Measurements from ENCODE around the gene MYO9B. TPM values are rescaled to one million over a fixed set of nuclear protein-coding genes. Genes with fewer than 3 reads are reported as not detected.

Gene MYO9B
- total and polyA plus RNA-seq, 2 donors, result 24.0 to 55.2 TPM

GRCh38 chr19:17227798-17228367, 152.3 kb downstream of the MYO9B start:
- no peaks in the 10 kb centered on the region for H3K36me3 ChIP-seq (ENCODE audit: insufficient read depth)
- no peak for DNase-seq (ENCODE audit: extremely low spot score)
- H3K4me1 ChIP-seq (ENCODE audit: insufficient read depth), result no peaks in the 10 kb centered on the region
- no peak overlapping the region for H3K4me3 ChIP-seq (ENCODE audit: low read depth, low read length)
- WGBS, result 73% methylated on average over 13 of the region's 13 CpGs
- no peak overlapping the region for H3K27ac ChIP-seq (ENCODE audit: low read depth)

GRCh38 chr19:17229890-17230289, 154.3 kb downstream of the MYO9B start:
- no peaks in the 10 kb centered on the region for H3K4me1 ChIP-seq (ENCODE audit: insufficient read depth)
- no peak overlapping the region for H3K4me3 ChIP-seq (ENCODE audit: low read depth, low read length)
- 95% methylated on average over 3 of the region's 3 CpGs for WGBS
- no peak for DNase-seq (ENCODE audit: extremely low spot score)
- H3K27ac ChIP-seq (ENCODE audit: low read depth), result no peak overlapping the region
- H3K36me3 ChIP-seq (ENCODE audit: insufficient read depth), result no peaks in the 10 kb centered on the region

GRCh38 chr19:17232258-17232657, 156.7 kb downstream of the MYO9B start:
- WGBS, result 91% methylated on average over 25 of the region's 25 CpGs
- no peak for DNase-seq (ENCODE audit: extremely low spot score)
- no peaks in the 10 kb centered on the region for H3K36me3 ChIP-seq (ENCODE audit: insufficient read depth)

GRCh38 chr19:17234911-17235299, 159.3 kb downstream of the MYO9B start:
- Histone ChIP-seq H3K4me3 (ENCODE audit: low read depth, low read length) (peak overlapping the region; percentile 57), H3K4me1 (ENCODE audit: insufficient read depth) (peaks cover 5% of the 10 kb centered on the region), H3K36me3 (ENCODE audit: insufficient read depth) (no peaks in the 10 kb centered on the region), H3K27ac (ENCODE audit: low read depth) (no peak overlapping the region)
- DNase-seq (ENCODE audit: extremely low spot score), result no peak
- 28% methylated on average over 11 of the region's 11 CpGs for WGBS

More at GRCh38 chr19:17232258-17232657, 156.7 kb downstream of the MYO9B start:
- Histone ChIP-seq H3K4me3 (ENCODE audit: low read depth, low read length) (no peak overlapping the region), H3K4me1 (ENCODE audit: insufficient read depth) (peaks cover 5% of the 10 kb centered on the region), H3K27ac (ENCODE audit: low read depth) (no peak overlapping the region)

GRCh38 chr19:17235300-17235970, 159.9 kb downstream of the MYO9B start:
- H3K36me3 ChIP-seq (ENCODE audit: insufficient read depth), result no peaks in the 10 kb centered on the region
- peaks cover 5% of the 10 kb centered on the region for H3K4me1 ChIP-seq (ENCODE audit: insufficient read depth)
- DNase-seq (ENCODE audit: extremely low spot score), result no peak
- H3K27ac ChIP-seq (ENCODE audit: low read depth), result peak overlapping the region; percentile 63
- H3K4me3 ChIP-seq (ENCODE audit: low read depth, low read length), result peak overlapping the region; percentile 57
- 4% methylated on average over 80 of the region's 80 CpGs for WGBS

GRCh38 chr19:17235971-17236777, 160.6 kb downstream of the MYO9B start:
- DNase-seq (ENCODE audit: extremely low spot score), result no peak
- peak overlapping the region; percentile 63 for H3K27ac ChIP-seq (ENCODE audit: low read depth)
- H3K36me3 ChIP-seq (ENCODE audit: insufficient read depth), result no peaks in the 10 kb centered on the region
- peak overlapping the region; percentile 57 for H3K4me3 ChIP-seq (ENCODE audit: low read depth, low read length)
- peaks cover 5% of the 10 kb centered on the region for H3K4me1 ChIP-seq (ENCODE audit: insufficient read depth)
- 7% methylated on average over 26 of the region's 27 CpGs for WGBS

GRCh38 chr19:17236811-17237543, 161.4 kb downstream of the MYO9B start:
- Histone ChIP-seq H3K4me1 (ENCODE audit: insufficient read depth) (peaks cover 5% of the 10 kb centered on the region), H3K27ac (ENCODE audit: low read depth) (no peak overlapping the region), H3K36me3 (ENCODE audit: insufficient read depth) (no peaks in the 10 kb centered on the region), H3K4me3 (ENCODE audit: low read depth, low read length) (no peak overlapping the region)
- no peak for DNase-seq (ENCODE audit: extremely low spot score)
- 84% methylated on average over 18 of the region's 18 CpGs for WGBS

- no peak for DNase-seq (ENCODE audit: extremely low spot score)
- Histone ChIP-seq H3K4me3 (ENCODE audit: low read depth, low read length) (no peak overlapping the region), H3K36me3 (ENCODE audit: insufficient read depth) (no peaks in the 10 kb centered on the region), H3K27ac (ENCODE audit: low read depth) (no peak overlapping the region), H3K4me1 (ENCODE audit: insufficient read depth) (peaks cover 5% of the 10 kb centered on the region)
- 92% methylated on average over 13 of the region's 13 CpGs for WGBS
Observed at GRCh38 chr19:17237747-17238706, 162.4 kb downstream of the MYO9B start.

- H3K4me3 ChIP-seq (ENCODE audit: low read depth, low read length), result no peak overlapping the region
- H3K4me1 ChIP-seq (ENCODE audit: insufficient read depth), result peaks cover 5% of the 10 kb centered on the region
- 65% methylated on average over 24 of the region's 24 CpGs for WGBS
- H3K27ac ChIP-seq (ENCODE audit: low read depth), result peak overlapping the region; percentile 30
- DNase-seq (ENCODE audit: extremely low spot score), result no peak
- H3K36me3 ChIP-seq (ENCODE audit: insufficient read depth), result no peaks in the 10 kb centered on the region
Observed at GRCh38 chr19:17240062-17240752, 164.6 kb downstream of the MYO9B start.

- Histone ChIP-seq H3K36me3 (ENCODE audit: insufficient read depth) (no peaks in the 10 kb centered on the region), H3K4me1 (ENCODE audit: insufficient read depth) (peaks cover 5% of the 10 kb centered on the region), H3K27ac (ENCODE audit: low read depth) (no peak overlapping the region), H3K4me3 (ENCODE audit: low read depth, low read length) (no peak overlapping the region)
- WGBS, result 95% methylated on average over 6 of the region's 6 CpGs
- DNase-seq (ENCODE audit: extremely low spot score), result no peak
Observed at GRCh38 chr19:17240826-17241399, 165.3 kb downstream of the MYO9B start.

- 59% methylated on average over 8 of the region's 8 CpGs for WGBS
- no peak for DNase-seq (ENCODE audit: extremely low spot score)
- no peaks in the 10 kb centered on the region for H3K4me1 ChIP-seq (ENCODE audit: insufficient read depth)
- H3K27ac ChIP-seq (ENCODE audit: low read depth), result no peak overlapping the region
- H3K36me3 ChIP-seq (ENCODE audit: insufficient read depth), result no peaks in the 10 kb centered on the region
- no peak overlapping the region for H3K4me3 ChIP-seq (ENCODE audit: low read depth, low read length)
Observed at GRCh38 chr19:17242431-17243208, 167.0 kb downstream of the MYO9B start.

Measured in urinary bladder (tissue), 4 donors.